Midbrain (tissue), 1 donor: ENCODE measurements around the gene ATRNL1.

Experiments
- DNase-seq: peaks from one replicate; lab custom pipeline; 2025; lab: John Stamatoyannopoulos, UW

ATRNL1 gene

DNA sequence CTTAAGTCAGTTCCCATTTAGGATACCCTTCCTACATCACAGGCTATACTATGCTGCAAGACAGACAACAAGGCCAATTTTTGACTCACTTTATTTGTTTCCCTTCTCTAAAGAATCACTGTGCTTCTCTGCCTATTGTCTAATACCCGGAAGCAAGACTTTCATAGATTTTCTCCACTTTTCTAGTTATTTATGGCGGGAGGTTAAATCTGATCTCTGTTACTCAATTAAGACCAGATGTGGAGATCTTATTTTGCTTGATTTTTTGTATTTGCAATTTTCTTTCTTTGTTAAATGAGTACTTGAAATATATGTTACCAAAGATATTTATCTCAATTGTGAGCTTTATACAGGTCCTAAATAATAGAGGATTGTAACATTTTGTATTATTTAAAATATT, 511.5 kb downstream of the ATRNL1 start:
- no peak for DNase-seq

DNA sequence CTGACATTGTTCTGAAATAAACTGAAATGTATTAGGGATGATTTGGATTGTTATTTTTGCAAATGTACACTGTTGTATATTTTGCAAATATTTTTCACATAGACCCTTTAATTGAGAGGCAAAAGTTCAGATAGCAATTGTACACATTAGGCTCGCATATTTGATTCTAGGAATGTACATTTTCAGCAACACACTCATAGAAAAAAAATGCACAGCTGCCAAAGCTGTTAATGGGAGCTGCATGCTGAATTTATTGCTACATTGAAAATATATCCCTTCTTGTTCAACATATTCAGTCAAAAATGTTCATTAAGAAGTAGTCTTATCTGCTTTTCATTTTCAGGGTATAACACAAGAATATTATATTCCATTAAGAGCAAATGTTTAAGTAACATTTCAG, 512.9 kb downstream of the ATRNL1 start:
- no peak for DNase-seq

DNA sequence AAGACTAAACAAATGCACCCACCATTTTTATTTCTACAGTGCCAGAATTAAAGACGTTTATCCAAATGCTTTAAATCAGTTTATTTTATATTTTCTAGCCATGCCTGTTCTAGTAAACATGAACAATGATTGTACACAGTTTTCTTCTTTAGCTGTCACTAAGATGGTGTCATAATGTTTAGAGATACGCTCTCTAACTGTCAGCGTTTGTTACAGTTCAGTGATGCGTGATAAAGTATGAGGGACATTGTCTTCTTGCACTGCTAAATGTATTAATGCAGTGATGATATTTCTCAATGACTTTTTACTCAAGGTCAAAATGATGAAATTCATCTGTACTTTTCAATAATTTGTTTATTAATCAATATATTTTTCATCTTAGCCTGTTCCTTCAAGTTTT, 513.6 kb downstream of the ATRNL1 start:
- no peak for DNase-seq

DNA sequence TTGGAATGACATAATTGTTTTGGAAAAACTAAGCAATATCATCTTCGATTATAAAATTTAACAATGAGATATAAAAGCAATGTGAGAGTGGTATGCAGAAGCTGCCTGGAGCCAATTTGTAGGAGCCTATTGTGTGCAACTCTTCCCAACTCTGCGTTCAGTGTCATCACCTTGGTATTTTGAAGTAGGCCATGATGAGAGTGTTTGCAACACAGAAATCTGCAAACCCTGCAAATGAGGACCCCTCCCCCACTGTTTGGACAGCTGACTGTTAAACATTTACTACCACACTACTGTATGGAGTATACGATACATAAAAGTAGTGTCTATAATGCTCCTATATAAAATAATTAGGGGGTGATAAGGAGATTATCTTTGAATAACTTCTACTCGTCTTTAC, 531.3 kb downstream of the ATRNL1 start:
- no peak for DNase-seq

DNA sequence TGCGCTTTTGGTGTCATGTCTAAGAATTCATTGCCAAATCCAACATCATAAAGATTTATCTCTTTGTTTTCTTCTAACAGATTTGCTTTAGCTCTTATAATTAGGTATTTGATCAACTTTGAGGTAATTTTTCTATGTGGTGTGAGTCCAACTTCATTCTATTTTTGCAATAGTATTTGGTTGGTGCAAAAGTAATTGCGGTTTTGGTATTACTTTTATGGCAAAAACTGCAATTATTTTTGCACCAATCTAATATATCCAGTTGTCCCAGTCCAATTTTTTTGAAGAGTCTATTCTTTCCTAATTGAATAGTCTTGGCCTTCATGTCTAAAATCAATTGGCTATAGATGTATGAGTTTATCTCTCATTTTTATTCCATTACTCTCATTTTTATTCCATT, 535.5 kb downstream of the ATRNL1 start:
- no peak for DNase-seq

DNA sequence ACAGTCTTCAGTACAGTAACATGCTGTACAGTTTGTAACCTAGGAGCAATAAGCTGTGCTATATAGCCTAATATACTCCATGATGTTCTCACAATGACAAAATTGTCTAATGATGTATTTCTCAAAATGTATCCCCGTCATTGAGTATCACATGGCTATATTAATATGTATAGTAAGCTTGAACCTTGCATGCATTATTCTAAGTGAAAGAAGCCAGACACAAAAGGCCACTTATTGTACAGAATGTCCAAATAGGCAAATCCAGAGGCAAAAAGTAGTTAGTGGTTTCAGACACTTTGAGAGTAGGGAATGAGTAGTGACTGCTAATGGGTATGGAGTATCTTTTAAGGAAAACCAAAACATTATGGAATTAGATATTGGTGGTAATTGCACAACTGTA, 545.1 kb downstream of the ATRNL1 start:
- DNase-seq = no peak

DNA sequence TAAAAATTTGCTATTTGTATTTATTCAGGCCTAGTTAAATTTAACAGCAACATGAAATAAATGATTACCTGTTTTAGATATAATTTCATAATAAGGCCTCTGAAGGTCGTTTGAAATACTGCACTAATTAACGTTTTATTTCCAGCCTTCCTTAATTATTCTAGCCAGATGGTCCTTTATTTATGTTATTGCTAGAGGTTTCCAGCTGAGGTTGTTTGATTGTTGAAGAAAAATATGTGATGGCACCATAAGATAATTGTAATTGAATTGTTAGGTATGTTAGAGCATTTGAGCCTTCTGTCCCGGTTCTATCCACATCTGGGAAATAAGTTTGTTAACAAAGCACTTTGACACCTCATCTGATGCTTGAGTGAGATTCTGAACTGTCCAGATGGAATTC, 556.1 kb downstream of the ATRNL1 start:
- no peak for DNase-seq

DNA sequence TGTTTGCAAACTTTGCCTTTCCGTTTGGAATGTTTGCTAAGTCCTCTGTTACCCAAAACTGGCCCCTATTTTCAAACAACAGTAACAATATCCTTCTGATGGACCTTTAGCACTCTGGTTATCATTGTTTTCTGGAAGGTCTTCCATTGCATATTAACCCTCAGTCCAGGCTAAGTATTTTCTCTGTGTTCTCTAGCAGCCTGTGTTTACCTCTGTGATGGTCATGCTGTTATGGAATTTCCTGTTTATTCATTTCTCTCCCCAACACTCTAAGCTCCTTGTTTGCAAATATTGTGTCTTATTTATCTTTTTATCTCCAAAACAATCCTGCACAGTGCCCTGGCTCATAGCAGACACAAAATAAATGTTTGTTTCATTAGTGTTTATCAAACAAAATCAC, 560.3 kb downstream of the ATRNL1 start:
- DNase-seq = no peak

DNA sequence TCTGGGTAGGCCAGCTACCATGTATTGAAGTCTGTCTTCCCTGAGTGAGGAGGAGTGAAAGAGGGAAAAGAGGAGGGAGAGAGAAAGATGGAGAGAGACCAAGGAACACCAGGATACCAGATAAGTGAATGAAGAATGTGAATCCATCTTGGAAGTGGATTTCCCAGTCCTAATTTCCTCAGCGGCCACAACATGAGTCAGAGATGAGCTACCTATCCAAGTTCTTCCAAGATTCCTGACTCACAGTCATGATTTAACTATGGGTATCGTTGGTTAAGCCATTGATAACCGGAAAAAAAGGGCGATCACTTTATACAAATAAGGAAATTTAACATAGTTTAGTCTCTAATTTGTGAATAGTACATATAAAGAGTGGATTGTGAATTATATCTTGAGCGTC, 561.8 kb downstream of the ATRNL1 start:
- no peak for DNase-seq

DNA sequence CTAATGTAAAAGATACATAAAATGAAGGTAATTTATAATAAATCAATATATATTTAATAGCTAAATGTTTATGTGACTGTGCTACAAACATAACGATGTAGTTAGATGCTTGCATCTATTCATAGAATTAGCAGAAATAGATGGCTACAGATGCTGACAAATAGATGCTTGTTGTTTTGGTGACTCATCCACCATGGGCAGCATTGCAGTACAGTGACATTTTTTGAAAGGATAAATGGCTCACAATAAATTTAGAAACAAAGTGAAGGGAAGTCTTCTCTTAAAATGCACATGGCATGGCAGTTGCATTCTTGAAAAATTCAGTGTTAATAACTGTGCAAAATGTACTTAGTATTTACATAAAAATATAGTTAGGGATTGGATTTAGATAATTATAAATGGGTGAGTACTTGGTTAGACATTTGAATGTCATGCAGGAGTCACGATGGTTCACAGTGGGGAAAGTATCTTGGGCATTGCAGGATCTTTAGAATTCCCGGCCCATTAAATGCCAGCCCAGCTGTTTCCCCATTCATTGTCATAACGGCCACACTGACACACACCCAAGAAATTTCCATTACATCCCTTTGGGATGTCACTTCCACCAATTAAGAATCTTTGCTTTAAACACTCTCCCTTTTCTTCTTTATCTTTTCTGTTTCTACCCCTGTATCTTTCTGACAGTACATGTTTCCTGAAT, 564.1 kb downstream of the ATRNL1 start:
- no peak for DNase-seq

DNA sequence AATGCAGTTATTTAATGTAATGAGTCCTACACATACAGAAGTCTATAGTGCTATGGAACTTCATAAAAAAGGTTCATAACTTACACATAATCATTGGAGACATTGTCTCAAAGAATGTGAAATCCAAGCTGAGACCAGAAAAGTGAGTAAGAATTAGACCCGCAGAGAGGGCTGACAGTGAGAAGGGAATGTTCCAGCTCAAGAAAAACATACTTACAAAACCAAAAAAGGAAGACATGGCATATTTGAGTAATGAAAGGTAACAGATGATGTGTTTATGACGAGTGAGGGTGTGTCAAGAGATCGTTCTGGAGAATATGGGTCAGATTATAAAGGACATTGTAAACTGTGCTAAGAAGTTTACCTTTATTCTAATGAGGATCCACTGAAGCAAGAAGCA, 566.5 kb downstream of the ATRNL1 start:
- DNase-seq = no peak

DNA sequence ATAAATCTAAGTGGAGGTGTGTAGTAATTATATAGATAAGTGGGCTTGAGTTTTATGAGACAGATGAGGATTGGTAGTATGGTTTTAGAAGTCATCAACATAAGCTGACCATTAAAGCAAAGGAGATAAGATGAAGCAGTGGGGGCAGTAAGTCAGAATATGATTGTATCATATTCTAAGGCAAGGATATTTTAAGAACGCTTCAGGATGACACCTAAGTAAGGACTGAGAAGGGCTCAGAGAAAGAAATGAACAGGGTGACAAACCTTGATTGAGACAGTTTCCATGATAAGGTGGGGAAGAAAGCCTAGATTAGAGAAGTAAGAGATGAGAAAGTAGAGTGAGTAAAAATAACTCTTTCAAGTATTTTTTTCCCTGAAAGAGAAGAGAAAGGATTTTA, 567.2 kb downstream of the ATRNL1 start:
- DNase-seq = no peak

DNA sequence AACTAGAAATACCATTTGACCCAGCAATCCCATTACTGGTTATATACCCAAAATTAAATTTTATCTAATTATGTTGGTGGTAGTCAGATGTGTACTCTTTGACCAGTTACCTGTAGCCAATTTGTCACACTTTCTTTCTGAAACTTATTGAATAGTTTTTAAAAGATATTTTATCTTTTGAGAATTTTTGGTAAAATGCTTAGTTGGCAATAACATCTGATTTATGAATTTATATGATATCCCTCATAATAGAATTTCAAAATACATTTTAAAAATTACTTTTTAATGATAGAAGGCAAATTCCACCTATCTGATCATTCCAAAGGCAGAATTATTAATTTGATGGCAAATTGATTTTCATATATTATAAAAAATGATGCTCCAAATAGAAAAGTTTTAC, 569.3 kb downstream of the ATRNL1 start:
- DNase-seq = no peak

DNA sequence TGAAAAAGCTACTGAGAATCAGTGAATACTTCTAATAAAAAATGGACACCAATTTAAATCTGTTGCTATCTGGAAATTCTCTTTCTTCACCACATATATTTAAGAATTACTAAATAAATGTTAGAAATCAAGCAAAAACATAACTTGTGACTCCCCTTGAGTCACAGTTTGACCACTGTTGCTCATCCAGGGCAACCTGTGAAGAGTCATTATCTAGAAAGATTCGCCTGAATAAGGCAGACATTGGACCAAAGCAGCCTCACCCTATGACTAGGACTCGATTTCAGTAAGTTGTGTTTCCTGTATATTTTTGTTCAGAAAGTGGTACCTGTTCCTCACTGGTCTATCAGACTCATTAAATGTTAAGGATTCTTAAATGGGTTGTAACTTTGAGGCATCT, 572.4 kb downstream of the ATRNL1 start:
- DNase-seq = no peak

DNA sequence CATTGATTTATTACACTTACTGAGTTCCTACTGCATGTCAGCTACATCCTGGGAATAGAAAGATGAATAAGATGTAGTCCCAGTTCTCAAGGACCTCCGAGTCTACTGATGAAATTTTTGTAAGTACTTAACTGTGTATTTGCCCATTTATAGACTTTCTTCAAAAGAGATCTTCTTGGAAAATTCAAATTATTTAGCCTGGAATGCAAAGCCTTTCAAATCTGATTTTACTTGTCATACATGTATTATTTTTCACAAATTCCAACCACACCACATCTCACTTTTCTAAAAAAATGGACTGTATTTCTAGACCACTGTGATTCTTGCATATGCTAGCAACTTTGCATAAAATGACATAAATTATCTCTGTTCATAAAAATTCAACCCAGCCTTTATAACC, 581.3 kb downstream of the ATRNL1 start:
- no peak for DNase-seq

DNA sequence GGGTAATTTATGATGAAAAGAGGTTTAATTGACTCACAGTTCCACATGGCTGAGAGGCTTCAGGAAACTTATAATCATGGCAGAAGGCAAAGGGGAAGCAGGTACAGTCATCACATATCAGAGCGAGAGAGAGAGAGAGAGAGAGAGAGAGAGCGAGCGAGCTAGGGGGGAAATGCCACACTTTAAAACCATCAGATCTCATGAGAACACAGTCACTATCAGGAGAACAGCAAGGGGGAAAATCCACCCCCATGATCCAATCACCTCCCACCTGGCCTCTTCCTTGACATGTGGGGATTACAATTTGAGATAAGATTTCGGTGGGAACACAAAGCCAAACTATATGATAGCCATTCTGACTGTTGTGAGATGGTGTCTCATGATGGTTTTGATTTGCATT, 603.6 kb downstream of the ATRNL1 start:
- no peak for DNase-seq

DNA sequence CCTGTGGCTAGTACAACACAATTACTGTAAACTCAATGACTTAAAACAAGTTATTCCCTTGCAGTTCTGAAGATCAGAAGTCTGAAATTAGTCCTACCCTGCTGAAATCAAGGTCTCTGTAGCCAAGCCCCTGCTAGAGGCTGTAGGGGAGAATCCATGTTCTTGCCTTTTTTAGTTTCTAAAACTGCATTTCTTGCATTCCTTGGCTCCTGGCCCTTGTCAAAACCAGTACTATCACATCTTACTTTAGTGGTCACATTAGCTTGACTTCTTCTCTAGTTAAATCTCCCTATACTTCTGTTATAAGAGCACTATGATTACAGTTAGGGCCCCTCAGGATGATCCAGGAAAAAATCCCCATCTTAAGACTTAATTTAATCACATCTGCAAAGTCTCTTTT, 612.9 kb downstream of the ATRNL1 start:
- DNase-seq = no peak

DNA sequence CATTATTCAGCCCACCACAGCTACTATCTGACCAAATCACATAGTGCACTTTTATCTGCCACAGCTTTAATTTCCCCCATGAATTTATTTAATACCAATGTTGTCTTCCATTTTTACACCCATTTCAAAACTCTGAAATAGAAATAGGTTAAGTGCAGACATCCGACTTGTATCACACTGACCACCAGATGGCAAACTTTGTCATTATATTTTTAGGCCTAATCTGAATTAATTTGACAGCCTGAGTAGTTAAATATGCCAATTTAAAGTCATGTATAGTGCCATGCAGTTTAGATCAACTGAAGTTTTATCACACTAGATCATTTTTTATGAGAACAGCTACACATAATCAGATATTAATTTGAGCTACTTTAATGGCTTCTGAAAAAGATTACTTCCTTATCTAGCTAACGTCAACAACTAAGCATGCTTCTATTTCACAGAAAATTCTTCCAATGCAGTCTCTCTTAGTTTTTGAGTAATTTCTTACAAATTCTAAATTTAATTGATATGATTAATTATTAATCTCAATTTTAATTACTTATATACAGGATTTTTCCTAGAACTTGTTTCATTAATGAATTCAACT, 613.4 kb downstream of the ATRNL1 start:
- peak; percentile 33 for DNase-seq

DNA sequence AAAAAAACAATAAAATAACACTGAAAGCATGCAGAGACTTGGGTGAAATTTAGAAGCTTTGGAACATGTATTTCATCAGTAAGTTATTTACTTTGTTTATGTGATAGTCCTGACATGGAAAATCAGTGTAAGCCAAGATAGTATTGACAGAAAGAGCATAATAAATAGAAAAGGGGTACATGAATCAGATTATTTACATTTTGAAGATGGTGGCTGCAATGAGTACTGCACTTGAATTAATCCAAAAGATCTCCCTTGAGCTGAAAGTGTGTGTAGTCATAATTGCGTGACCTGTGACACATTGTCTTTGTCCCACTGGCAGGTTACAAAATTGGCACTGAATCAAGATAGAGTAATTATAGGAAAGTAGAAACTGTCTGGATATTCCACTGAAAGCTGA, 617.0 kb downstream of the ATRNL1 start:
- DNase-seq = no peak

DNA sequence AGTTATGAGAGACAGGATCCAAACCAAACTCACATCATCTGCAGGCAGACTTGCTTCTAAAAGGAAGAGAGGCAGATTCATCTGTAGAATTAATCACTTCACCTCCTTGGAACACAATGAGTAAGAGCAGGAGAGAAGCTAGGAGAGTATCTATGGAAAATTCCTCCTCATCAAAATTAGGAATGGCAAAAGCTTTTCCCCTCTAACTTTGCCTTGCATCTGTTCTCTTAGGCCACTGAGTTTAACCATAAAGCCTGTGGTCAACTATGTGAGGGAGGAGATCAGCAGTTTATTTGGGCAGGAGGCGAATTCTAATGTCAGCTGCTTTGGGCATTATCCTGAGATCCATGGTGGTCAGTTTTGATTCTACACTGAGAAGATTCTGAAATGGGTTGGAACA, 618.1 kb downstream of the ATRNL1 start:
- no peak for DNase-seq

DNA sequence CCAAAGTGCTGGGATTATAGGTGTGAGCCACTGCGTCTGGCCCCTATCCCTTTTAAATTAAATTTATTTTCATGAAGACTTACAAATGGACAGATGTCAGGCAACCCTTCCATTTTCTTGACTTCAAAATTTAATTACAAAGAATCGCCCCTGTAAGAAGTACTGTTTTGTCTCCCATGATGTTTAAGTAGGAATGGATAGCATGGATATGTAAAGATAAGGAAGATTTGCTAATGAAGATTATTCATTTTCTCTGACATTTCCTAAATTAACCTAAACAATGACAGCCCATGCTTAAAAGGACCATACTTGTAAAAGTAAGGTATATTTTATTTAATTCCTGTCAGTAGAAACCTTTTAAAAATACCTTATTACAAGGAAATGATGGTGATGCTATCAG, 627.0 kb downstream of the ATRNL1 start:
- DNase-seq = no peak

DNA sequence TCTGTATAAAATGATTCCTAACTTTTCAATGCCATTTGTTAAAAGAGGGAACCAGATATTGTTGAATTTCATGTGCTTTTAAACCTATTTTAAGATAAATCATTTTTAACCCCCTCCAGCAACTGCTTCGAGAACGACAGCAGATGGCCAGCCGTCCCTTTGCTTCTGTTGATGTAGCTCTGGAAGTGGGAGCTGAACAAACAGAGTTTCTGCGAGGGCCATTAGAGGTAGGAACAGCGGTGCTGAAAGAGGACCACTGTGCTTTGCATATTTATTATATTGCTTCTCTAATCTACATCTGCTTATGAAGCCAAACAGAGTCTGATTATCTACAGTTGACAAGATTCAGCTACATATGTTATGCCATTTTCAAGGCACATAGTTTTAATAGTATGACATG, 634.0 kb downstream of the ATRNL1 start:
- no peak for DNase-seq

DNA sequence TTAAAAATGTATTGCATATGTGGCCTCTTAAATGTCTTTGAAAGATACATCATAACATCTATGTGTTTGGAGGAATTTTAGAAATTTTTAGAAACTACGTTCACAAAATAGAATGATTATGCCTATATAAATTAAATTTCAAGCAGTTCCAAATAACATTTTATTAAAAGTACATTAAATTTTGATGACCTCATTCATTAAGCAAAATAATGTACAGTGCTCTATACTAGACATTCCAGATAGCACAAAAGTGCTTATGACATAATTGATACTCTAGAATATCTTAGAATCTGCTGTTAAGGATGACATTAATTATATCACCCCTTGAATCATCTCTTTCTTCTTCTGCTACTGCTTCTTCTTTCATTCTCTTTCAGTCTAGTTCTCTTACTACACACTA, 650.9 kb downstream of the ATRNL1 start:
- no peak for DNase-seq

DNA sequence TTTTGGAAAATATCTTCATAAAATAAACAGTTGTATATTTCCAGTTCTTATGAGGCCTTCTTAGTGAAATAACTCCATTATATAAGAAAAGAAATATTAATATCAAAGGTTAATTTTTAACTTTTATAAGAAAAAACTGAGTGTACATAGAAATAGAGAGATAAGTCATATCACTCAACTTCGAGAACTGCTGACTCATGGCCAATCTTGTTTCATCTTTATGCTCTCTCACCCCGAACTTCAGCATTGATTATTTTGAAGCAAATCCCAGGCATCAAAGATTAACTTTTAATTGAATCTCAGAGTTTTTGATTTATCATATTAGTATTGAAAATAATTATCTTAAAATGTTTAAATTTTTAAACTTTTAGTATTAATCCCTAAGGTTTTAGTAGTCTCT, 652.8 kb downstream of the ATRNL1 start:
- no peak for DNase-seq
